Anterior cingulate cortex (tissue), 58 donors: ENCODE data around the gene RASA2.
"Not testable (repeated sequence)": the region's sequence is repeated elsewhere in the genome, so short reads cannot be mapped to it uniquely, and the experiment has no call there.

Experiments
- DNase-seq, 58 donors: peaks; one replicate each; lab custom pipeline; 2025; lab: John Stamatoyannopoulos, UW

The RASA2 gene

GRCh38 chr3:141561426-141562034 lies 74.7 kb downstream of the RASA2 start:
- peak in 4 of 58 donors; percentile 2 to 52 (median 20) for DNase-seq

DNA sequence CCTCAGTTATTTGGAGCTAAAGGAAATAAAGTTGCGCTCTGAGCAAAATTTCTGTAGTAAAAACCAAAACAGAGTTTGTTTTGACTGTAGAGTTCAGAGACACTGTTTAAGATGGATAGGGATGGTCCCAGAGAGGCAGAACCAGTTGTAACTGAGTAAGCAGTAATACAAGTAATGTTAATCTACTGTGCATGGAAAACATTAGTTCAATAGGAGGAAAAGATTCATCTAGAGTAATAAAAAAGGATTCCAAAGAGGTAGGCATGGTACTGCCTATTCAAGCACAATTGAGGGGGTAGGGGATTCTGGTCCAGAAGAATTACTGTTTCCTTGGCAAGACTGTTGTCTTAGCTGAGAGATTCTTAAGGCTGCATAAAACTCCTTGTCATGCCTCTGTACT lies 77.4 kb downstream of the RASA2 start:
- no peak for DNase-seq

GRCh38 chr3:141570068-141570467 lies 83.2 kb downstream of the RASA2 start:
- no peak for DNase-seq

DNA sequence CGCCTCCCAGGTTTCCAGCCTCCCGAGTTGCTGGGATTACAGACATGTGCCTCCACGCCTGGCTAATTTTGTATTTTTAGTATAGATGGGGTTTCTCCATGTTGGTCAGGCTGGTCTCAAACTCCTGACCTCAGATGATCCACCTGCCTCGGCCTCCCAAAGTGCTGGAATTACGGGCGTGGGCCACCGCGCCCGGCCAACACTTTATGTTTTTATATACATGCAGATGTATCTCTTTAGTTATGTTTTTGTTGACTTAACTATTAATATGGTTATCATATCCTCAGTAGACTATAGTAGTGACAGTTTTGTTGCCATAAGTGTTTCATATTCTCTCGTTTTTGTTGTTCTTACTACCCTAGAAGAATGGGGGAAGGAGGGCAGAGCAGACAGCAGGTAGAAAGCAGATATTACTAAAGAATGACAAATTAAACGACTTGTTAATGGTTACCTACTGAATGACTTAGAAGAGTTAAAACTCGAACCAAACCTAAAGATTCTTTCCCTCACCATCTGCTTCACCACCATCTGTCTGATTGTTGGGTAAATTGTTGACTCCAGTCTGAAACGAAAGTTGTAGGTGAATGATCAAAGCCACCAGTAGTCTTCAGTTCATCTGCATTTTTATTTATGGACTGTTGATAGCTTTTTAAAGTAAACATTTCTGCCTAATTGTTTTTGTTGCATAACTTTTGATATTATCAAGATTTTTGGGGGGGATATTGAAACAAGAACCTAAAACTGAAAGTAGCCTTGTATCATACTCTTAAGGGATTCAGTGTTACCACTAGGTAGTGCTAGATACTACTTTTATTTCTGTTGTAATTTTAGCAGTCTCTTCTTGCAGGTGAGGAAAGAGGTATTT lies 89.3 kb downstream of the RASA2 start:
- no peak for DNase-seq

GRCh38 chr3:141576744-141577052 lies 89.9 kb downstream of the RASA2 start:
- no peak for DNase-seq

DNA sequence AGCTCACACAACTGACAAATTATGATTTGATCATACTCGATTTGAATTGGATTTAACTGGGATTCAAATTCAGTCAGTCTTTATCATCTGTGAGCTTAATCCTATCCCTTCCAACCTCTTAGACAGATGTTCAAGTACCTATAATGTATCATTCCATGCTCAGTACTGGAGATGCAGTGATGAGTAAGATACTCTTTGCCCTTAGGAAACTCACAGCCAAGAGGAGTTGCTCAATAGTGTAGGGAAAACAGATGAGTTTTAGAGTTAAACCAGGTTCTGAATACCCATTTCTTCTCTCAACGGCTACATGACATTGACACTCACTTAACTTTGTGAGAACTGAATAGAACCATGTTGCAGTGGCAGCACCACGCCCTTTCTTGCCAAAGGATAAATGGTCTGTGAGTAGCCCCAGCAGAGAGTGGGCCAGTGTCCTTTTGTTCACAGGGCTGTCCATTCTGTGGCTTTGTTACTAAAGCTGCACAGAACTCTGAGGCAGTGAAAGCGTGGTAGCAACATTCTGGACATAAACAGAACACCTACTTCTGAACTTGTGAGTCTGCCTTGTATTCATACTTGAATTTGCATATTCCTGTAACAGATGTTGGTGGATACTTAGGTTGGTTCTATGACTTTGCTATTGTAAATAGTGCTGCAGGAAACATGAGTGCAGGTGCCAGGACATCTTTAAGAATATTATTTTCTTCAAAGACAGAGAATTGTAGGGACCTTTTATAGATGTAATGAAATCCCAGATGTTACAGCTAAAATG lies 91.6 kb downstream of the RASA2 start:
- DNase-seq = no peak

- no peak for DNase-seq
Measured at GRCh38 chr3:141594357-141594756, 107.5 kb downstream of the RASA2 start.

DNA sequence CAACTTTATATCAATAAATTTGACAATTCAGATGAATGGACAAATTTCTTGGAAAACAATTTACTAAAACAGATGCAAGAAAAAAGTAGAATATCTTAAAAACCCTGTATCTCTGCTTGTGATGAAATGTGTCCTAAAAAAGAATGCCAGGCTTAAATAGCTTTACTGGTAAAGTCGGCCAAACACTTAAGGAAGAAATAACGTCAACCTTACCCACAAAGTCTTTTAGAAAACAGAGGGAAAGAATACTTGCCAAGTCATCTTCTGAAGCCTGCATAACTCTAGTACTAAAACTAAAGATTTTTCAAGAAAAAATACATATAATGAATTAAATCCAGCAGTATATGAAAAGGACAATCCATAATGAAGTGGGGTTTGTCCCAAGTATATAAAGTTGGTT lies 111.1 kb downstream of the RASA2 start:
- DNase-seq = no peak

DNA sequence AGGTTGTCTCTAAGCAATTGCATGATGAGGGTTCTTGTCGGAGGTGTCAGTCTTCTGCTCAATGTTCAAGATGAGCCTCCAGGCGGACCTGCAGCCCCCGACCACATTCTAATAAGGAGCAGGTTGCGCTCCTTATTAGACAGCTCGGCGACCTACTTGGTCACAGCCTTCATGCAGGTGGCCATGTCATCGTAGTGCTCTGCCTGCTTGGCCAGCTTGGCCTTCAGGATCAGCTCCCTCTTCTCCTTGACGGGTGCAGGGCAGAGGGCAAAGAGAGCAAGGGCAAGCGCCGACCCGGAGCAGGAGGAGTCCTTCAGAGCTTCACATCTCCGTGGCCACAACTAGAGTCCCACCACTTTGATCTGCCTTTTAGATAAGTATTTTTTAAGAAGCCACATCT lies 113.5 kb downstream of the RASA2 start:
- no peak for DNase-seq

- no peak for DNase-seq
Measured at GRCh38 chr3:141602706-141603105, 115.9 kb downstream of the RASA2 start.

DNA sequence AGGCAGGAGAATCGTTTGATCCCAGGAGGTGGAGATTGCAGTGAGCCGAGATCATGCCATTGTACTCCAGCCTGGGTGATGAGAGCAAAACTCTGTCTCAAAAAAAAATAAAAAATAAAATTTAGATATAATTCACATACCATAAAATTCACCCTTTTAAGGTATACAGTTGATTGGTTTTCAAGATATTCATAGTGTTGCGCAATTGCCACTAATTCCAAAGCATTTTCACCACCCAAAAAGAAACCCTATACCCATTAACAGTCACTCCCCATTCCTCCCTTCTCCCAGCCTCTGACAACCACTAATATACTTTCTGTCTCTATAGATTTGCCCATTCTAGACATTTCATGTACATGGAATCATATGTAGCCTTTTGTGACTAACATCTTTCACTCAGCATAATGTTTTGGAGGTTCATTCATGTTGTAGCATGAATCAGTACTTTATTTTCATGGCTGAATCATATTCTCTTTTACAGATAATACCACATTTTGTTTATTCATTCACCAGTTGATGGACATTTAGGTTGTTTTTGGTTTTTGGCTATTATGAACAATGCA lies 116.7 kb downstream of the RASA2 start:
- DNase-seq = no peak

DNA sequence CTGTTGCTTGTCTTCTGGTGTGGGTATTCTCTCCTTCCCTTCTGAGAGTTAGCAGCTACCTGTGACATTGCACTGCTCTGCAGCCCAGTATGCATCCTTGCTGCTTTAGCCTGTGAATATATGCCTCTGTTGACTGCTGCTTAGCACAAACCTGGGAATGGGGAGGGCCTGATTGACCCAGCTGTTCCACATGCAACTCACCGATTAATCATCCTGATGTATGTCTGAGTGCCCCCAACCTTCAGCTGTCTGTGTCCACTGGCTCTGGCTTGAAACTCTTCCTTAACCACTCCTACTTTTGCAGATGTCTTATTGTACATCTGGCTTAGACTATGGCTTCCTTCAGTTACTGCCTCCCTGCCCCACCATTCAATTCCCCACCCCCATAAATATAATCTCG lies 119.1 kb downstream of the RASA2 start:
- DNase-seq = no peak

DNA sequence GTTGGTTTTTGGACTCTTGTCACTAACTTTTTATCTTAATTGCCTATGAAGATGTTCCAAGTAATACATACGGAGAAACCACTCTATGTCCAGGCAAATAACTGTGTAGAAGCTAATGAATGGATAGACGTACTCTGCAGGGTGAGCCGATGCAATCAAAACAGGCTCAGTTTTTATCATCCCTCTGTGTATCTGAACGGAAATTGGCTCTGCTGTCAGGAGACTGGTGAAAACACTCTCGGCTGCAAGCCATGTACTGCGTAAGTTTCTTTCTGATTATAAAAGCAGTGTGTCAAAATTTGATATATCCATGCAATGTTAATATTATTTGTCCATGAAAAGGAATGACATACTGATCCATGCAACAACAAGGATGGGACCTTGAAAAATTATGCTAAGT lies 121.6 kb downstream of the RASA2 start:
- DNase-seq = no peak

DNA sequence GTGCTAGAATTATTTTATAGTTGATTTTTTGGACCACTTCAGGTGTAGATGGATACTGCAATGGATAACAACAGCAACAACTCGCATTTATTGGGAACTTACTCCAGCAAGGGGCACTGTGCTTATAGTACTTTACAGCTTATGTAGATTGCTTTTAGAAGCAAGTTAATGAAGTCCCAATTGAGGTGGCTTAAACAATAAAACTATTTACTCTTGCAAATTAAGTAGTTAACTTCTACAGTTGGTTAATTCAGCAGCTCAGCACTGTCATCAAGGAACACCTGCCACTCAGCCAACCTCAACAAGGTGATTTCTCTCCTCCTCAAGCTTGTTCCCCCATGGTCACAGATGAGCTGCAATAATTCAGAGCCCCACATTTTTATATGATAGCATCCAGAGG lies 124.1 kb downstream of the RASA2 start:
- no peak for DNase-seq

- DNase-seq = no peak
Measured at GRCh38 chr3:141618103-141618910, 131.5 kb downstream of the RASA2 start.

DNA sequence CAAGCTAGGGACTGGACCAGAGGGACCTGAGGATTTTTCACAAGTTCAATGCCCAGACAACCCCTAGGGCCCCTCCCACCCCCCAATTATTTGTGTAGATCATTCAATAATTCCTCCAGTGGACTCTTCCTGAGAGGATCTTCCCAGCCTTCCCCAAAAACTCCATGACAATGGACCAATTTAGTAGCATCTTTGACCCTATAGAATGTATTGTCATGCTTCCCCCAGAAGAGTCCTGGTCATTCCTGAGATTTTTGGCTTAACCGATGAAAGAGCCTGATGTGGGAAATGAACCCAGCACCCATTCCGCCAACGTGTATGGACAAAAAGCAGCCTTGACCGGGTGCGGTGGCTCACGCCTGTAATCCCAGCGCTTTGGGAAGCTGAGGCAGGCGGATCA lies 132.1 kb downstream of the RASA2 start:
- DNase-seq = no peak

DNA sequence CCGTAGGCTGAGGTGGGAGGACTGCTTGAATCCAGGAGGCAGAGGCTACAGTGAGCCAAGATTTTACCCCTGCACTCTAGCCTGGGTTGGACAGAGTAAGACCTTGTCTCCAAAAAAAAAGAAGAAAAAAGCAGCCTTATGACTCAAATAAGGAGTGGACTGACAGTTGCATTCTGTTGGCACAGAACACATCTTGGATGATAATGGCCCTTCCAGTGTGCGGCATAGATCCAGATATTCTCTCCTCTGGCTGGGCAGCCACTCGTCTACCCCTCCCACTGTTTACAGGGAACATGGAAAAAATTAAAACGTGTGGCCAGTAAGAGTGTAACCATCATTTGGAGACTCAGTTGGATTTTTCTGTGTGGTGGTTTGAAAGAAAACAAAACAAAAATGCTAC lies 132.6 kb downstream of the RASA2 start:
- DNase-seq = no peak

- no peak for DNase-seq
Measured at GRCh38 chr3:141623691-141624090, 136.9 kb downstream of the RASA2 start.

- DNase-seq = no peak
Measured at GRCh38 chr3:141625506-141625905, 138.7 kb downstream of the RASA2 start.

GRCh38 chr3:141628334-141628733 lies 141.5 kb downstream of the RASA2 start:
- DNase-seq = not testable (repeated sequence)
